Stomach smooth muscle (tissue), 2 donors: ENCODE data around the gene GYG1.

Experiments
- H3K27ac ChIP-seq: one replicate; pipeline ENCODE4 v1.7.0; 2013; ENCODE audit warnings: mild to moderate bottlenecking, low read length, inconsistent platforms
- H3K27me3 ChIP-seq, 2 donors: one replicate each; pipeline ENCODE4 v1.7.0; 2013; ENCODE audit warnings: low read length in 2 of 2; ENCODE audit not compliant: insufficient read depth in 2 of 2, control insufficient read depth in 1 of 2
- H3K36me3 ChIP-seq, 2 donors: one replicate each; pipeline ENCODE4 v1.7.0; 2013; ENCODE audit warnings: low read length in 2 of 2; ENCODE audit not compliant: control insufficient read depth in 2 of 2, insufficient read depth in 2 of 2
- H3K4me1 ChIP-seq: one replicate; pipeline ENCODE4 v1.7.0; 2013; ENCODE audit warnings: low read length; ENCODE audit not compliant: control insufficient read depth, insufficient read depth
- H3K4me3 ChIP-seq, 2 donors: one replicate each; pipeline ENCODE4 v1.7.0; 2013; ENCODE audit warnings: low read length in 2 of 2
- H3K9ac ChIP-seq, 2 donors: one replicate each; pipeline ENCODE4 v1.7.0; 2013; ENCODE audit warnings: low read length in 2 of 2, mild to moderate bottlenecking in 1 of 2
- H3K9me3 ChIP-seq, 2 donors: one replicate each; pipeline ENCODE4 v1.7.0; 2013; ENCODE audit warnings: low read length in 2 of 2; ENCODE audit not compliant: control insufficient read depth in 2 of 2
- donor health status: healthy.
- donor health status: Pancreatic carcinoma.

The GYG1 gene

DNA sequence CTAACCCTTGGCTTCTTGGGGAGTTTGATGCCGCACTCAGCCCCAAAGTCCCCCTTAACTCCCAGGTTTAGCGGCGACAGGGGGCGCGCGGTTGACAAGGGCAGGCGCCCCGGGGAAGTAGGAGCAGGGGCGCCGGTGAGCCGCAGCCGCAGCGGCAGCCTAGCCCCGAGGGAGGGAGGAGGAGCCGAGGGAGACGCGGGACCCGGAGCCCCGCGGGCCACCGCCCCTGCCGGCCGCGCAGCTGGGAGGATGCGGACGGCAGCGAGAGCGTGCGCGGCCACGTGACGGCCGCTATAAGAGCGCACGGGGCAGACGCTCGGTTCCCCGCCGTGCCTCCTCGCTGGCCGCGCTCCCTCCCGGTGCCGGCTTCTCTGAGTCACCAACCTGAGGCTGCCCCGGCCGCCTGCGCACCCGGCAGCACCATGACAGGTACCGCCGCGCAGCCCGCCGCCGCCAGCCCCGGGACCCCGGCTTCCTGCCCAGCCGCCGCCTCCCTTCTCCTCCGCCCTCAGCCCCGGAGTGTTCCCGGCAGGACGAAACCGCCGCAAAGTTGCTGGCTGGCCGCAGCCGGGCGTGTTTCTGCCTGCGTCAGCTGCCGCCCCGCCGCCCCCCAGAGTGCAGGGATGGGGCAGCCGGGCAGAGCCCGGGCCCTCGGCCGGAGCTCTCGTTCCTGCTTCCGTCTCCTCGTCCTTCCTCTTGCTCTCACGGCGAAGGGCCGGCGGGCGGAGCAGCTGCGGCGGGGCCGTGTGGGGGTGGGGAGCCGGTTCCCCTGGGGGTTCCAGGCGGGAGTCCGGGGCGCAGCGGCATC is at the start of gene GYG1:
TSS of gene GYG1 (plus strand) at position 322 of the 808 bp plus-strand sequence. CDS start at position 423, 101 bp downstream.
- H3K36me3 ChIP-seq = peaks cover 13 to 22% of the 10 kb centered on the region in 2 donors
- H3K9me3 ChIP-seq = no peaks in the 10 kb centered on the region
- peak within 1 kb of the TSS; percentile 91 for H3K27ac ChIP-seq
- H3K4me3 ChIP-seq = peak within 1 kb of the TSS; percentile 66 to 84
- H3K9ac ChIP-seq = peak within 1 kb of the TSS; percentile 88 to 89
- H3K4me1 ChIP-seq = peaks cover 14% of the 10 kb centered on the region
- H3K27me3 ChIP-seq = no peaks in the 10 kb centered on the region

DNA sequence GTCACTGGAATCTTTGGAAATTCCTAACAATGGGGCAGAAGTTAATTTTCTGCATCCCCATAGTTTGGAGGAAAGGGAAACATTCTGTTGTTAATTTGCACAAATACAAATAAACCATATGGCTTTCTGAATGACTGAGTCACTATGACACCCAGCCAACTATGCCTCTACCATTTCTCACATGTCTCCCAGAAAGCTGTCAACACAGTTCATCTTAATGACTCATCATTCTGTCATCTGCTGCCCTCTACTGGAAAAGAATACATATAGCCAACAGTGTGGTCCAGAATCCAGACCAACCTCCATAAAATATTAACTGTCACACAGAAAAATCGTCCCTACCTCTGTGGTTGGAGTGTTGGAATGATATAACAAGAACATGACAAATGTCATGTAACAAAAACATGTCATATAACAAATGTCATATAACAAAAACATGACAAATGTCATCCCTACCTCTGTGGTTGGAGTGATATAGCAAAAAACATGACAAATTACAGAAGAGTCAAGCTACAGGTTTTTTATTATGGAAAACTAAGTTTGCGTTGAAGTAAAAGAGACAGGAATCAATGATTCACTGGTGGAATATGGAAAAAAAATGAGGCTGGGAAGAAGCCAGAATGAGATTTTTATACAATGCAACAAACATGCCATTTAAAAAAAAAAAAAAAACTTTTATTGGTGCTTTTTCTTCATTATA is 47.7 kb upstream of the GYG1 start:
- no peaks in the 10 kb centered on the region for H3K4me1 ChIP-seq

GRCh38 chr3:148945116-148945515 is 46.2 kb upstream of the GYG1 start:
- Histone ChIP-seq H3K9me3 (no peaks in the 10 kb centered on the region), H3K4me1 (no peaks in the 10 kb centered on the region), H3K27me3 (no peaks in the 10 kb centered on the region), H3K9ac (no peak overlapping the region), H3K36me3 (no peaks in the 10 kb centered on the region), H3K27ac (no peak overlapping the region), H3K4me3 (no peak overlapping the region)

More for the DNA sequence above, 47.7 kb upstream of the GYG1 start:
- Histone ChIP-seq H3K36me3 (no peaks in the 10 kb centered on the region), H3K27me3 (no peaks in the 10 kb centered on the region), H3K27ac (no peak overlapping the region), H3K9ac (no peak overlapping the region), H3K4me3 (no peak overlapping the region), H3K9me3 (no peaks in the 10 kb centered on the region)

DNA sequence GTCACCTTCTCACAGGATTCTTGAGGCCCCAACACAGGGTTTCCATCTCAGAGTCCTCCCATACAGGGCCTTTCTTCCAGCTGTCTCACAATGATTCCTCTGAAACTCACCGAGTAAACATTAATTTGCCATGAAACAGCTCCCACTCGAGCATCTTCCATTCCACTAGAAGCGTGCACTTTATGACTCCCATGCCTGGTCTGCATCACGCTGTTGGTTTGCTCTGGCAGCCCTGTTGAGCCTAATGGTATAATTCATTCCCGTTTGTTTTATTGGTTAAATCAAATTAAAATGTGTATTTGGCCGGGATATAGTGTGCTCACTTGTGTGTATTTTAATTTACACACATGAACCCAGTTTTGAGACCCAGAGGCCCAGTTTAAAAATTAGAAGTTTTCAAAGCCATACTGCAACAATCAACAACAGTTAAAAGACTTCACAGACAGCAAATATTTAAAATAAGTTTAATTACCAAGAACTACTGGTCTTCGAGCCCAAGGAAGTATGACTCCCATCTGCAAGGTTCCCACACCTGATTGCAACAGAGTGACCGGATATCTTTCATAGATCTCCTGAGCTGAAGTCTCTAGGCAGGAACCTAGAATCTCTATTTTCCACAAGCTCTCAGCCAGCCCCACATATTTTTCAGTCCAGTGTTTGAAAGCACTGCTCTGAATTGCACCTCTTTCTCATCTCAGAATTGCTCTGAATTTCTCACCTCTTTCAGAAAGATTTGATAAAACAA is 42.3 kb upstream of the GYG1 start:
- Histone ChIP-seq H3K27ac (no peak overlapping the region), H3K36me3 (no peaks in the 10 kb centered on the region), H3K4me3 (no peak overlapping the region)

DNA sequence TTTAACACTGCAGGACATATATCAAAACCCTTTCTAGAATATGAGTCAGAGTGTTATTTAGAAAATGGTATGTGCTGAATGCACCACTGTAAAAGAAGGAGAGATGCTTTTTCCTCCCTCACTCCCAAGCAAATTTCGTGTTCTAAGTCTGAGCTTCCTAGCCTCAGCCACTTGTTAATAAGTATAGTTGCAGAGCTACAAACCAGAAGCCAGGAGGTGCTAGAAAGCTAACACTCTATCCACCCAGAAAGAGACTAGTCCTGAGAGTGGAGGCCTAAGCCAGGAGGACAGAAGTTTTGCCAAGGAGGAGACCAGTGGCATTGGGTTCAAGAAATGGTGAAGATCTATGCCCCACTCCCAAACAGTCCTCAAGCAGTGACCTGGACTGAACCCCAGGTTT is 40.5 kb upstream of the GYG1 start:
- H3K4me1 ChIP-seq = peaks cover 6% of the 10 kb centered on the region
- no peaks in the 10 kb centered on the region for H3K27me3 ChIP-seq
- H3K9ac ChIP-seq = peak overlapping the region in 1 of 2 donors; percentile 16
- peaks cover 0 to 4% of the 10 kb centered on the region in 2 donors for H3K9me3 ChIP-seq
- H3K36me3 ChIP-seq = no peaks in the 10 kb centered on the region
- peak overlapping the region; percentile 49 for H3K27ac ChIP-seq
- peak overlapping the region in 1 of 2 donors; percentile 8 for H3K4me3 ChIP-seq

More for the DNA sequence above, 42.3 kb upstream of the GYG1 start:
- Histone ChIP-seq H3K9ac (no peak overlapping the region), H3K9me3 (peaks cover 0 to 4% of the 10 kb centered on the region in 2 donors), H3K4me1 (peaks cover 6% of the 10 kb centered on the region), H3K27me3 (no peaks in the 10 kb centered on the region)

GRCh38 chr3:148951599-148952361 is 39.6 kb upstream of the GYG1 start:
- no peak overlapping the region for H3K27ac ChIP-seq
- H3K27me3 ChIP-seq = no peaks in the 10 kb centered on the region
- no peak overlapping the region for H3K9ac ChIP-seq
- H3K4me3 ChIP-seq = no peak overlapping the region
- H3K36me3 ChIP-seq = no peaks in the 10 kb centered on the region
- H3K9me3 ChIP-seq = peaks cover 0 to 4% of the 10 kb centered on the region in 2 donors
- H3K4me1 ChIP-seq = peaks cover 16% of the 10 kb centered on the region

DNA sequence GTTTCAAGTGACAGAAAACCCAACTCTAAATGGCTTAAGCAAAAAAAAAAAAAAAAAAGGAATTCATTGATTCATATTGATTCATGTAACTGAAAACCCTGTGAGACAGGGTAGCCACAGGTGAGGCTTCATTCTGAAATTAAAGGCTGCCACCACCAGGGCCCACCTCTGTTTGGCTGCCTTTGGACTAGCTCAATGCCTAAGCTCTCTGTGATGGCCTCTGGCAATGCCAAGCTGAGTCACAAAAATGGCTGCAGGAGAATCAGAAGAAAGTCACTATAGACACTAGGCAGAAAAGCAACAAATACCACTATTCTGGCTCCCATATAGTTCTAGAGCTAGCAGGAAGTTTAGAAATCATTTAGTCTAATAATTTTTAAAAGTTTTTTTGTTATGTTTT is 38.2 kb upstream of the GYG1 start:
- Histone ChIP-seq H3K36me3 (no peaks in the 10 kb centered on the region), H3K4me3 (no peak overlapping the region), H3K27ac (peak overlapping the region; percentile 37), H3K27me3 (no peaks in the 10 kb centered on the region), H3K9ac (no peak overlapping the region), H3K4me1 (peaks cover 22% of the 10 kb centered on the region), H3K9me3 (peaks cover 0 to 4% of the 10 kb centered on the region in 2 donors)

- peak overlapping the region; percentile 7 for H3K9ac ChIP-seq
- H3K27ac ChIP-seq = peak overlapping the region; percentile 64
- no peaks in the 10 kb centered on the region for H3K27me3 ChIP-seq
- peaks cover 25% of the 10 kb centered on the region for H3K4me1 ChIP-seq
- H3K9me3 ChIP-seq = peaks cover 0 to 4% of the 10 kb centered on the region in 2 donors
- H3K36me3 ChIP-seq = no peaks in the 10 kb centered on the region
- no peak overlapping the region for H3K4me3 ChIP-seq
These were observed 36.4 kb upstream of the GYG1 start for GRCh38 chr3:148954981-148955380.

- Histone ChIP-seq H3K36me3 (no peaks in the 10 kb centered on the region), H3K4me3 (peak overlapping the region; percentile 1 to 40), H3K4me1 (peaks cover 25% of the 10 kb centered on the region), H3K27ac (peak overlapping the region; percentile 99), H3K9ac (peak overlapping the region; percentile 73 to 85), H3K9me3 (peaks cover 0 to 4% of the 10 kb centered on the region in 2 donors), H3K27me3 (no peaks in the 10 kb centered on the region)
These were observed 35.6 kb upstream of the GYG1 start for GRCh38 chr3:148955544-148956346.
